ENCODE measurements around the gene IL1RN.

The IL1RN gene

GRCh38 chr2:113175042-113175628 lies 47.7 kb downstream of the IL1RN start:
- no peak for DNase-seq

DNA sequence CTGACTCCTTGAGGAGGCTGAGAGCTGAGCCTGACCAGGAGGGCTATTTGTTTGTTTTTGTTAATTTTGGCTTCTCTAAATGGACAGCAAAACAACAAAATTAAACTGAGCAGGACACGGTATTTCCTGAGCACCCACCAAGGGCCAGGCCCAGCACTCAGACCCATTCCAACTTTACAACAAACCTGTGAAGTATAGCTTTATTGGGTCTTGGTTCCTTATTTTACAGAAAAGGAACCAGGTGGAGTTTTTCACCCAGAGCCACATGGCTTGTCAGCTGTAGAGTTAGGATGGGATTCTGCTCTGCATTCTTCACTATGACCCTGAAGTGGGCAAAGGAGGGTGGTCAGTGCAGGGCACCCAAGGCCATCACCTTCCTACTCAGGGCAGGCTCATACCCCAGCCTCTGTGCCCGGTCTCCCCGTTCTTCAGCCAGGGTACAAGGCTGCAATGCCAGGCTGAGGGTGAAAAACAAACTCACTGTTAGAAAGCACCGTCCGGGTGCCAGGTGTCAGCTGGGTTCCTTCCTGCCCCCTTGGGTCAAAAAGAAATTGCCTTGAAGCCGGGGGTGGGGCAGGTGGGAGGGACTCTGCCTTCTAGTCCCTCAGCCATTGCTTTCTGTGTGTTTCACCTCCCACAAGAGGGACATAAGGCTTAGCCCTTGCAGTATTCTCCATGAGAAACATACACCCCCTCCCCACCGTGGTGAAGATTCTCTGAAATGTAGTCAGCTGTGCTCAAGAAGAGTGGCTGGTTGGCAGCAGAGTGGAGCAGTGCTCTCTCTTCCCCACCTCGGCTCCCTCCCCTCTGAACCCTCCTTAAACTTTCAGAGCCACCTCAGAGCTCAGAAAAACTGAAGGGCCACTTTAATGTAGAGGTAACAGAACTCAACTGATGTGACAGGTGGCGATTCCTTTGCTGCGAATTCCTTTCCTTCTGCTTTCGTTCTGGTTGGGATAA lies 48.6 kb downstream of the IL1RN start:
- no peak for DNase-seq

- DNase-seq, result no peak
These were observed 49.4 kb downstream of the IL1RN start for GRCh38 chr2:113176696-113177355.

GRCh38 chr2:113178069-113178746 lies 50.8 kb downstream of the IL1RN start:
- DNase-seq, result no peak

GRCh38 chr2:113178891-113179290 lies 51.5 kb downstream of the IL1RN start:
- DNase-seq, result no peak

DNA sequence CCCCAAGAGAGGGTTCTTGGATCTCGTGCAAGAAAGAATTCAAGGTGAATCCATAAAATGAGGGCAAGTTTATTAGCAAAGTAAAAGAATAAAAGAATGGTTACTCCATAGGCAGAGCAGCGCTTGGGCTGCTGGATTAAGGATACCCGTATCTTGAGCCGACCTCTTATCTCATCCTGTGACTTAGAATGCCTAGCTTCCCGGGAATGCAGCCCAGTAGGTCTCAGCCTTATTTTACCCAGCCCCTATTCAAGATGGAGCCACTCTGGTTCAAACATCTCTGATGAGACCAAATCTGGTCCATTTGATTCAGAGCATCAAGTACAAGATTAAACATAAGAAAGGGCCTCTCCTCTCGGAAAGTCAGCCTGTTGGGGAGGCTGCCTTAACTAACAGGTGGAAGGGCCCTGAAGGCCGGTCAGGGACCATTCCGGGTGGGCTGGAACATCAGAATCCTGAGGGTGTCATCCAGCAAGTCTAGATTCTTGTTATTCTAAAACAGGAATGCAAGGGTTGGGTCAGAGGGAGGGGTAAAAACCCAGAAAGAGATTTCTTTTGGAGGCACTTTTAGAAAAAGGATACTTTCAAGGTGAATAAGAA lies 52.1 kb downstream of the IL1RN start:
- DNase-seq, result no peak

GRCh38 chr2:113180131-113180946 lies 52.9 kb downstream of the IL1RN start:
- no peak for DNase-seq

DNA sequence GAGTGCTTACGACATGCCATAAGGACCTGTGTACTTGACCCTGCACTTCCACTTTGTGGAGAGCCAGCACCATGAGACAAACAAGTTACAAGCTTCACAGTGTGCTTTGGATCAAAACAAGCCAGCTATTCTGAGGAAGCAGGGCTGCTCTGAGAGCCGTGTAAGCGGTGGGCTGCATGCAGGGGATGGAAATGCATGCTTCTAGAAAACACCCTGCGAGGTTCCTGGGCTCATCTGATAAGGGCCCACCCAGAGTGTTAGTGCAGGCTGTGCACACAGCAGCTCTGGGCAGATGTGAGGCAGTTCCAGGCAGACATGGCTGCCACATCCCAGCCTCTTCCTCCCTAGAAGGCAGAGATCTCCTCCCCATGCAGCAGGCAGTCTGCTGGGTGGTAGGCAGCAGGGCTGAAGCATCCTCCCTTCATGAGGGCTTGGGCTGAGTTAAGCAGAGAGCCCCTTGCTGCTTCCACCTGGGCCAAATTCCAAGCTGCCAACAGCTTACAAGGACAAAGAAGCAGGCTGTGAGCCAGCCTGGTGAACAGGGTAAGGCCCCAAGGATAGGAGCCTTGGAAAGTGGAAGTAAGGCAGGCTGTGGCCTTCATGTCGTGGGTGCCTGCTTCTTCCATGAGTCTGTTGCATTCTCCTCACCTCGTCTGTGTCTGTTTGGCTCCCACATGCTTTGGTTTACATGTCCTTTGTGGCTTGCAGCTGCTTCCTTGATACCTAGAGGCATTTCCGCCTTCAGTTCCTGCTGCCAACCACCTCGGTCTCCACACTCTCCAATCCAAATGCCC lies 54.1 kb downstream of the IL1RN start:
- DNase-seq, result no peak

GRCh38 chr2:113182471-113183260 lies 55.3 kb downstream of the IL1RN start:
- no peak for DNase-seq

- no peak for DNase-seq
These were observed 55.9 kb downstream of the IL1RN start for GRCh38 chr2:113183264-113183663.
